Nephron (organoid): ENCODE results near the gene WDR7.

Experiments used
- H3K27ac Mint-ChIP-seq, 3 experiments: 2 replicates each; pipeline ENCODE4 v1.8.0; 2020; ENCODE audit warnings: mixed read lengths in 3 of 3, mild to moderate bottlenecking in 2 of 3, moderate library complexity in 1 of 3
- H3K27me3 Mint-ChIP-seq: 2 replicates; pipeline ENCODE4 v1.8.0; 2021; ENCODE audit warnings: low read depth, mild to moderate bottlenecking, moderate library complexity, mixed read lengths
- H3K36me3 Mint-ChIP-seq: 2 replicates; pipeline ENCODE4 v1.8.0; 2020; ENCODE audit warnings: low read depth, mixed read lengths
- H3K4me1 Mint-ChIP-seq: 2 replicates; pipeline ENCODE4 v1.8.0; 2020; ENCODE audit warnings: mixed read lengths
- H3K4me3 Mint-ChIP-seq, 3 experiments: 2 replicates each; pipeline ENCODE4 v1.8.0; 2020; ENCODE audit warnings: mild to moderate bottlenecking in 3 of 3, mixed read lengths in 3 of 3, moderate library complexity in 2 of 3
- H3K9me3 Mint-ChIP-seq: 2 replicates; pipeline ENCODE4 v1.8.0; 2020; ENCODE audit warnings: mixed read lengths
- TF ChIP-seq, protein P1 (sequence below), 3 experiments: fragments of 200-600 bp; sonication (generic); IDR thresholded peaks; one replicate each; pipeline ENCODE4 v1.5.0; 2021; ENCODE audit warnings: antibody characterized with exemption in 3 of 3; ENCODE audit not compliant: unreplicated experiment in 3 of 3

WDR7 gene

DNA sequence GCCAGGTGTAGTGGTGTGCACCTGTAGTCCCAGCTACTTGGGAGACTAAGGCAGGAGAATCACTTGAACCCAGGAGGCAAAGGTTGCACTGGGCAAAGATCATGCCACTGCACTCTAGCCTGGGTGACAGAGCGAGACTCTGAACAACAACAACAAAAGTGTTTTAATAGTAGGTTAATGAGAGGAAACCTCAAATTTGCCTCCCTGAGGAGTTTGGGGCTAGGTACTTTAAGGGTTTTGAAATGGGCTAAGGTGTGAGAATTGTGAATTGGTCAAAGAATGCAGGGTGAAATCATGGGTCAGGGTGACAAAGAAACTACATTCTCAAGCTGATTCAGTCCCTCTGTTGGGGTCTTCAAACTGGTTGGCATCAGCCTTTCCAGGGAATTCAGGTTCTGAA, 435.0 kb downstream of the WDR7 start:
- no peaks in the 10 kb centered on the region for H3K36me3 Mint-ChIP-seq
- H3K4me3 Mint-ChIP-seq = no peak overlapping the region
- H3K27ac Mint-ChIP-seq = no peak overlapping the region
- peaks cover 5% of the 10 kb centered on the region for H3K9me3 Mint-ChIP-seq
- TF ChIP-seq, protein P1, sequence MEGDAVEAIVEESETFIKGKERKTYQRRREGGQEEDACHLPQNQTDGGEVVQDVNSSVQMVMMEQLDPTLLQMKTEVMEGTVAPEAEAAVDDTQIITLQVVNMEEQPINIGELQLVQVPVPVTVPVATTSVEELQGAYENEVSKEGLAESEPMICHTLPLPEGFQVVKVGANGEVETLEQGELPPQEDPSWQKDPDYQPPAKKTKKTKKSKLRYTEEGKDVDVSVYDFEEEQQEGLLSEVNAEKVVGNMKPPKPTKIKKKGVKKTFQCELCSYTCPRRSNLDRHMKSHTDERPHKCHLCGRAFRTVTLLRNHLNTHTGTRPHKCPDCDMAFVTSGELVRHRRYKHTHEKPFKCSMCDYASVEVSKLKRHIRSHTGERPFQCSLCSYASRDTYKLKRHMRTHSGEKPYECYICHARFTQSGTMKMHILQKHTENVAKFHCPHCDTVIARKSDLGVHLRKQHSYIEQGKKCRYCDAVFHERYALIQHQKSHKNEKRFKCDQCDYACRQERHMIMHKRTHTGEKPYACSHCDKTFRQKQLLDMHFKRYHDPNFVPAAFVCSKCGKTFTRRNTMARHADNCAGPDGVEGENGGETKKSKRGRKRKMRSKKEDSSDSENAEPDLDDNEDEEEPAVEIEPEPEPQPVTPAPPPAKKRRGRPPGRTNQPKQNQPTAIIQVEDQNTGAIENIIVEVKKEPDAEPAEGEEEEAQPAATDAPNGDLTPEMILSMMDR (IDR thresholded peaks at IDR 0.05; ENCODE audit: unreplicated experiment in 3 of 3) = no peak
- peaks cover 16% of the 10 kb centered on the region for H3K27me3 Mint-ChIP-seq
- H3K4me1 Mint-ChIP-seq = no peaks in the 10 kb centered on the region
